GM12878 (cell line): ENCODE results near the gene SULT1A2.

ENCODE experiments used
- POLR2AphosphoS5 ChIP-seq: IDR thresholded peaks from 2 replicates; pipeline ENCODE4 v1.6.1; 2011; ENCODE audit warnings: mild to moderate bottlenecking, low read length, inconsistent platforms
- ZNF274 ChIP-seq: IDR thresholded peaks from one replicate; pipeline ENCODE4 v1.8.0; 2011; ENCODE audit not compliant: insufficient read length, insufficient read depth
- ZNF384 ChIP-seq: IDR thresholded peaks from 2 replicates; pipeline ENCODE4 v1.6.1; 2012; ENCODE audit warnings: low read depth, mild to moderate bottlenecking, low read length, improper control_type of control experiment, borderline replicate concordance
- TF ChIP-seq, protein P1 (sequence below), 3 experiments: IDR thresholded peaks in 2 of 3; conservative IDR thresholded peaks in 1 of 3; 2 replicates each; pipeline ENCODE4 v1.5.1; 2011; ENCODE audit warnings: low read depth in 3 of 3, low read length in 3 of 3, mild to moderate bottlenecking in 3 of 3, control low read depth in 2 of 3, moderate library complexity in 2 of 3, inconsistent platforms in 1 of 3, mixed read lengths in 1 of 3; ENCODE audit not compliant: control insufficient read depth in 2 of 3, insufficient read depth in 1 of 3; ENCODE audit errors: extremely low read depth in 1 of 3

DNA sequence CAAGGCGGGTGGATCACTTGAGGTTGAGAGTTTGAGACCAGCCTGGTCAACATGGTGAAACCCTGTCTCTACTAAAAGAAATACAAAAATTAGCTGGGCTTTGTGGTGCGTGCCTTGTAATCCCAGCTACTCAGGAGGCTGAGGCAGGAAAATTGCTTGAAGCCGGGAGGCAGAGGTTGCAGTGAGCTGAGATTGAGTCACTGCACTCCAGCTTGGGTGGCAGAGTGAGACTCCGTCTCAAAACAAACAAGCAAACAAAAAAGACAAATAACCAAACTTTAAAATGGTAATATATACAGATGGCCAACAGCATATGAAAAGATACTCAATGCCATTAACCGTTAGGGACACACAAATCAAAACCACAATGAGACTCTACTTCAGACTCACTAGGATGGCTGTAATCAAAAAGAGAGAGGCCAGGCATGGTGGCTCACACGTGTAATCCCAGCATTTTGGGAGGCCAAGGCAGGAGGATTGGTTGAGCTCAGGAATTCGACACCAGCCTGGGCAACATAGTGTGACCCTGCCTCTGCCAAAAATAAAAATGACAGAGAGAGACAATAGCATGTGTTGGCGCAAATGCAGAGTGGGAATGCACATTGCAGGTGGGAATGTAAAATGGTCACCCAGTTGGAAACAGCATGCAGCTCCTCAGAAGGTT lies 21.3 kb downstream of the SULT1A2 start:
- TF ChIP-seq, protein P1, sequence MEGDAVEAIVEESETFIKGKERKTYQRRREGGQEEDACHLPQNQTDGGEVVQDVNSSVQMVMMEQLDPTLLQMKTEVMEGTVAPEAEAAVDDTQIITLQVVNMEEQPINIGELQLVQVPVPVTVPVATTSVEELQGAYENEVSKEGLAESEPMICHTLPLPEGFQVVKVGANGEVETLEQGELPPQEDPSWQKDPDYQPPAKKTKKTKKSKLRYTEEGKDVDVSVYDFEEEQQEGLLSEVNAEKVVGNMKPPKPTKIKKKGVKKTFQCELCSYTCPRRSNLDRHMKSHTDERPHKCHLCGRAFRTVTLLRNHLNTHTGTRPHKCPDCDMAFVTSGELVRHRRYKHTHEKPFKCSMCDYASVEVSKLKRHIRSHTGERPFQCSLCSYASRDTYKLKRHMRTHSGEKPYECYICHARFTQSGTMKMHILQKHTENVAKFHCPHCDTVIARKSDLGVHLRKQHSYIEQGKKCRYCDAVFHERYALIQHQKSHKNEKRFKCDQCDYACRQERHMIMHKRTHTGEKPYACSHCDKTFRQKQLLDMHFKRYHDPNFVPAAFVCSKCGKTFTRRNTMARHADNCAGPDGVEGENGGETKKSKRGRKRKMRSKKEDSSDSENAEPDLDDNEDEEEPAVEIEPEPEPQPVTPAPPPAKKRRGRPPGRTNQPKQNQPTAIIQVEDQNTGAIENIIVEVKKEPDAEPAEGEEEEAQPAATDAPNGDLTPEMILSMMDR (IDR thresholded peaks at IDR 0.05 in 2 of 3, conservative IDR thresholded peaks at IDR 0.05 in 1 of 3; ENCODE audit: control insufficient read depth in 2 of 3, extremely low read depth in 1 of 3, insufficient read depth in 1 of 3, low read depth in 3 of 3, low read length in 3 of 3): no peak
- TF ChIP-seq POLR2AphosphoS5 (no peak), ZNF384 (no peak), ZNF274 (no peak)
